Measurements from ENCODE around the gene PTPRO. TPM values are rescaled to one million over a fixed set of nuclear protein-coding genes. Genes with fewer than 3 reads are reported as not detected.

The PTPRO gene
- total RNA-seq, 1 donor from 2014 or later = 8.3 TPM

GRCh38 chr12:15346488-15346887 lies 24.2 kb downstream of the PTPRO start:
- intact Hi-C loops (cut with micrococcal nuclease) = no loop called here

GRCh38 chr12:15350643-15351042 lies 28.3 kb downstream of the PTPRO start:
- intact Hi-C loops (cut with micrococcal nuclease) = no loop called here

- intact Hi-C loops (cut with micrococcal nuclease) = no loop called here
Measured at GRCh38 chr12:15355766-15356165, 33.5 kb downstream of the PTPRO start.

GRCh38 chr12:15356951-15357364 lies 34.6 kb downstream of the PTPRO start:
- intact Hi-C loops (cut with micrococcal nuclease) = no loop called here

GRCh38 chr12:15364221-15365160 lies 42.2 kb downstream of the PTPRO start:
- intact Hi-C loops (cut with micrococcal nuclease) = no loop called here

- intact Hi-C loops (cut with micrococcal nuclease) = no loop called here
Measured at GRCh38 chr12:15368812-15369211, 46.5 kb downstream of the PTPRO start.

GRCh38 chr12:15372352-15372751 lies 50.0 kb downstream of the PTPRO start:
- intact Hi-C loops (cut with micrococcal nuclease) = no loop called here

- intact Hi-C loops (cut with micrococcal nuclease) = no loop called here
Measured at GRCh38 chr12:15387772-15388171, 65.5 kb downstream of the PTPRO start.

GRCh38 chr12:15389561-15389960 lies 67.3 kb downstream of the PTPRO start:
- intact Hi-C loops (cut with micrococcal nuclease) = no loop called here

GRCh38 chr12:15393037-15393436 lies 70.7 kb downstream of the PTPRO start:
- intact Hi-C loops (cut with micrococcal nuclease) = no loop called here

GRCh38 chr12:15393995-15394394 lies 71.7 kb downstream of the PTPRO start:
- intact Hi-C loops (cut with micrococcal nuclease) = no loop called here

- intact Hi-C loops (cut with micrococcal nuclease) = no loop called here
Measured at GRCh38 chr12:15404485-15404884, 82.2 kb downstream of the PTPRO start.

- intact Hi-C loops (cut with micrococcal nuclease) = no loop called here
Measured at GRCh38 chr12:15405606-15406005, 83.3 kb downstream of the PTPRO start.

- intact Hi-C loops (cut with micrococcal nuclease) = no loop called here
Measured at GRCh38 chr12:15407025-15407424, 84.7 kb downstream of the PTPRO start.

- intact Hi-C loops (cut with micrococcal nuclease) = no loop called here
Measured at GRCh38 chr12:15411842-15412241, 89.5 kb downstream of the PTPRO start.

- intact Hi-C loops (cut with micrococcal nuclease) = no loop called here
Measured at GRCh38 chr12:15417691-15418090, 95.4 kb downstream of the PTPRO start.

- intact Hi-C loops (cut with micrococcal nuclease) = no loop called here
Measured at GRCh38 chr12:15423629-15424028, 101.3 kb downstream of the PTPRO start.

GRCh38 chr12:15427913-15428312 lies 105.6 kb downstream of the PTPRO start:
- intact Hi-C loops (cut with micrococcal nuclease) = no loop called here

- intact Hi-C loops (cut with micrococcal nuclease) = no loop called here
Measured at GRCh38 chr12:15428632-15429031, 106.3 kb downstream of the PTPRO start.

- intact Hi-C loops (cut with micrococcal nuclease) = no loop called here
Measured at GRCh38 chr12:15429262-15429661, 107.0 kb downstream of the PTPRO start.

GRCh38 chr12:15435597-15435996 lies 113.3 kb downstream of the PTPRO start:
- intact Hi-C loops (cut with micrococcal nuclease) = no loop called here

GRCh38 chr12:15439459-15439858 lies 117.2 kb downstream of the PTPRO start:
- intact Hi-C loops (cut with micrococcal nuclease) = no loop called here

GRCh38 chr12:15443050-15443449 lies 120.7 kb downstream of the PTPRO start:
- intact Hi-C loops (cut with micrococcal nuclease) = no loop called here
